Fibroblast of the aortic adventitia (primary cell): ENCODE measurements around the gene PMP22. TPM values are rescaled to one million over a fixed set of nuclear protein-coding genes. Genes with fewer than 3 reads are reported as not detected.

Experiments
- DNase-seq: peaks from one replicate; pipeline ENCODE4 v3.0.0-alpha.2; 2010; ENCODE audit warnings: low read depth
- H3K4me3 ChIP-seq: 2 replicates; pipeline ENCODE4 v1.5.1; 2011; ENCODE audit warnings: low read depth, mild to moderate bottlenecking, control low read depth, low read length, moderate library complexity
- CTCF ChIP-seq: IDR thresholded peaks from 2 replicates; pipeline ENCODE4 v1.5.1; 2011; ENCODE audit warnings: mild to moderate bottlenecking, low read length, control low read depth, inconsistent platforms; ENCODE audit not compliant: insufficient read depth
- total RNA-seq: library from RNA; depleted of rRNA; stranded (reverse); fragments of >200 nt; gene quantifications from 2 replicates; pipeline ENCODE4 v1.2.3, GENCODE V29; 2012; ENCODE audit warnings: low replicate concordance

PMP22 gene
- 111 and 115 TPM in 2 replicates for total RNA-seq

- peak; percentile 52 for TF ChIP-seq CTCF
- H3K4me3 ChIP-seq: peak within 1 kb of the TSS; percentile 72
- DNase-seq: peak; percentile 69
Observed at GRCh38 chr17:15265131-15265530, at the start of gene PMP22. Gene PMP22 (minus strand): TSS chr17:15265326. CDS start chr17:15260727, 4,599 bp downstream.

GRCh38 chr17:15311996-15312395 lies 46.9 kb upstream of the PMP22 start:
- TF ChIP-seq CTCF: no peak
- DNase-seq: no peak
- H3K4me3 ChIP-seq: no peak overlapping the region

GRCh38 chr17:15309793-15310192 lies 44.7 kb upstream of the PMP22 start:
- TF ChIP-seq CTCF: no peak
- no peak for DNase-seq
- no peak overlapping the region for H3K4me3 ChIP-seq

GRCh38 chr17:15309236-15309635 lies 44.1 kb upstream of the PMP22 start:
- no peak for TF ChIP-seq CTCF
- DNase-seq: no peak

GRCh38 chr17:15308758-15309157 lies 43.6 kb upstream of the PMP22 start:
- no peak overlapping the region for H3K4me3 ChIP-seq
- no peak for TF ChIP-seq CTCF
- DNase-seq: no peak

More at GRCh38 chr17:15309236-15309635, 44.1 kb upstream of the PMP22 start:
- H3K4me3 ChIP-seq: no peak overlapping the region

GRCh38 chr17:15307710-15308111 lies 42.6 kb upstream of the PMP22 start:
- no peak for TF ChIP-seq CTCF
- no peak overlapping the region for H3K4me3 ChIP-seq
- DNase-seq: peak; percentile 31

- no peak for DNase-seq
- TF ChIP-seq CTCF: no peak
Observed at GRCh38 chr17:15303851-15304250, 38.7 kb upstream of the PMP22 start.

More at GRCh38 chr17:15303851-15304250, 38.7 kb upstream of the PMP22 start:
- no peak overlapping the region for H3K4me3 ChIP-seq
